Testis (tissue), 2 donors: ENCODE data around the gene KLHL42.

Experiments
- POLR2A ChIP-seq: fragments of 450-650 bp; IDR thresholded peaks from one replicate; pipeline ENCODE4 v1.6.1; 2017; ENCODE audit warnings: antibody characterized with exemption, mild to moderate bottlenecking, moderate library complexity
- TF ChIP-seq, protein P1 (sequence below), 3 experiments: fragments of 450-650 bp in 2 of 3; fragments of 200-600 bp in 1 of 3; sonication (generic) in 1 of 3; IDR thresholded peaks; one replicate each; pipeline ENCODE4 v1.5.1; 2016 to 2019; ENCODE audit warnings: antibody characterized with exemption in 3 of 3, mild to moderate bottlenecking in 2 of 3, moderate library complexity in 1 of 3

GRCh38 chr12:27780612-27781408 is 777 bp downstream of the KLHL42 start:
- TF ChIP-seq, protein P1, sequence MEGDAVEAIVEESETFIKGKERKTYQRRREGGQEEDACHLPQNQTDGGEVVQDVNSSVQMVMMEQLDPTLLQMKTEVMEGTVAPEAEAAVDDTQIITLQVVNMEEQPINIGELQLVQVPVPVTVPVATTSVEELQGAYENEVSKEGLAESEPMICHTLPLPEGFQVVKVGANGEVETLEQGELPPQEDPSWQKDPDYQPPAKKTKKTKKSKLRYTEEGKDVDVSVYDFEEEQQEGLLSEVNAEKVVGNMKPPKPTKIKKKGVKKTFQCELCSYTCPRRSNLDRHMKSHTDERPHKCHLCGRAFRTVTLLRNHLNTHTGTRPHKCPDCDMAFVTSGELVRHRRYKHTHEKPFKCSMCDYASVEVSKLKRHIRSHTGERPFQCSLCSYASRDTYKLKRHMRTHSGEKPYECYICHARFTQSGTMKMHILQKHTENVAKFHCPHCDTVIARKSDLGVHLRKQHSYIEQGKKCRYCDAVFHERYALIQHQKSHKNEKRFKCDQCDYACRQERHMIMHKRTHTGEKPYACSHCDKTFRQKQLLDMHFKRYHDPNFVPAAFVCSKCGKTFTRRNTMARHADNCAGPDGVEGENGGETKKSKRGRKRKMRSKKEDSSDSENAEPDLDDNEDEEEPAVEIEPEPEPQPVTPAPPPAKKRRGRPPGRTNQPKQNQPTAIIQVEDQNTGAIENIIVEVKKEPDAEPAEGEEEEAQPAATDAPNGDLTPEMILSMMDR (IDR thresholded peaks at IDR 0.05) = no peak
- no peak for TF ChIP-seq POLR2A
